ENCODE measurements around the gene LRRC61.
"Not testable (repeated sequence)": the region's sequence is repeated elsewhere in the genome, so short reads cannot be mapped to it uniquely, and the experiment has no call there.

Gene LRRC61, protein sequence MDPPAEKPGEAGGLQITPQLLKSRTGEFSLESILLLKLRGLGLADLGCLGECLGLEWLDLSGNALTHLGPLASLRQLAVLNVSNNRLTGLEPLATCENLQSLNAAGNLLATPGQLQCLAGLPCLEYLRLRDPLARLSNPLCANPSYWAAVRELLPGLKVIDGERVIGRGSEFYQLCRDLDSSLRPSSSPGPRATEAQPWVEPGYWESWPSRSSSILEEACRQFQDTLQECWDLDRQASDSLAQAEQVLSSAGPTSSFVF

DNA sequence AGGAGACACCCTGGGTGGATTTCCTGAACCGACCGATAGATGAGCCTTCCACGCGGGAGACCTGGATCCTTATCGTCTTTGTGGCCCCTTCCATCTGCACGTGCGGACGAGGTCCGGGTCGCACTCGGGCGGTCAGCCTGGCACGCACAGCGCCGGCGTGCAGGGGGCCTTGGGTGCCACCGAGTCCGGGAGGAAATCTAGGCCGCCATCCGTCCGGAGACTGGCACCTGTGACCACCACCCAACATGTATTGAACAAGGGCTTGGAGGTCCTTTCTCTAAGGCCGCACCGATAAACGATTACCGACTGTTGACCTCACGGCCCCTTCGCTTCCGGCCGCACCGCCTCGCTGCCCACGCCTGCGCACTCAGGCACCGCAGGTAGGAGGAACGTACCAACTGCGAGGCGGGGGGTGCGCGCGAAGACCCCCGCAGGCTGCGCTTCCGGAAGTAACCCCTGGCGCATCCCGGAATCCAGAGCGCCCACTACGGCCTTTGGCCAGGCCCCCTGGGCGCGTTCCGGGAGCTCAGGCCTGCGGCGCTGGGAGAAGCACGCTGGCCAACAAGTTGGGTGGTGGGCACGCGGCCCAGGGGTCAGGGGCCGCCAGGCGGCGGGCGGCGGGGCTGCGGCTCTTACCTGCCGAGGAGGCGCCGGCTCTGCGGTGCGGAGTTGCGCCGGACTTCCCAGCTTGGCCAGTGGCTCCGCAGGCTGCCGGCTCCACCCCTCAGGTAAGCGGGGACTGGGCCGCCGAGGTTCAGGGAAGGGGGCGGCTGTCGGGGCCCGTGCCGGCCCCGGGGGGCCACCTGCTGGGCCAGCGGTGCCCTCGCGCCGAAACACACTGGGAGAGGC lies at the start of gene LRRC61, which contains the start of gene ACTR3C:
Gene LRRC61 (plus strand): TSS at position 523 of the 849 bp plus-strand sequence. CDS start 13,507 bp downstream, outside the sequence.
Gene ACTR3C (minus strand): TSS at position 713 of the 849 bp plus-strand sequence. CDS start 28,249 bp downstream, outside the sequence.
- DNase-seq (ENCODE audit: low read depth in 2 of 2) = peak; percentile 26 to 66

DNA sequence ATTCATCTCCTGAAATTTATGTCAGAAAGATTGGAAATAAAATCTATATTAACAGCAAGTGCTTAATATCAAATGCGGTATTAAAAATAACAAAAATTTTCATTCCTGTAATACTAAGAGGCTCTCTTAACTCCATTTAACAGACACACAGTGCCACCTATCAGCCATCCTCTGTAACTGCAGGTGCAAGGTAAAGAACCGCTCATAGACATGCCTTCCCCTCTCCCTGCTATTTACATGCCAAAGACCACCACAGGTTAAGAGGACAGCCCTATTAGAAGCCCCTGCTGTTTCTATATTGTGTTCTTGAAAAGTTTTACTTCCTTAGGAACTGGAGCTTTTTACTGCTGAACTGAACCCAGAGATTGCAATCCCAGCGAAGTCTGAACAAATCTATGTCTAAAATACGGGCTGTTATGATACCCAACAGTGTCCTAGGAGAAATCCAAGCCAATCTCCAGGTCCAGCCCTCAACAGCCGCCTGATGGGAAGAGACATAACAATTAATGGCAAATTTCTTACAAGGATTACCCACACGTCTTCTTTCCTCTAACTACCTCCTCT lies 46.9 kb upstream of the LRRC61 start:
- DNase-seq (ENCODE audit: low read depth in 2 of 2) = peak in 1 of 2 experiments; percentile 7

DNA sequence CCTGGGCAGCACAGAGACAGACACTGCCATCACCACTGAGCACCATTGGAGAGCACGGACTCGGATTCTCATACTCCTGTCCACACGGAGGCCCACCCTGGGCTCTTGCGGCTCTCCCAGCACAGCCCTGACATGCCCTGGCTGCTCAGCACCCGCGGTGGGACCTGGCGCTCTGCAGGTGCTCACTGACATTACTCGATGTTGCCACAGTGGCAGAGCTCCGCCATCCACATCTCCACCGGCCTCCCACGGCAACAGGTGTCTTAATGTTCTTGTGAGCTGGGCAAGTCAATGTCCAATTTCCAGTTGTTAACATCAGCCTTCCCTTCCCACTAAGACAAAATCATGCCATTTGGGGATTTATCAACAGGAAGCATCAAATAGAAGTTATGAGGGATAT lies 44.8 kb upstream of the LRRC61 start:
- DNase-seq (ENCODE audit: low read depth in 2 of 2) = not testable (repeated sequence)

DNA sequence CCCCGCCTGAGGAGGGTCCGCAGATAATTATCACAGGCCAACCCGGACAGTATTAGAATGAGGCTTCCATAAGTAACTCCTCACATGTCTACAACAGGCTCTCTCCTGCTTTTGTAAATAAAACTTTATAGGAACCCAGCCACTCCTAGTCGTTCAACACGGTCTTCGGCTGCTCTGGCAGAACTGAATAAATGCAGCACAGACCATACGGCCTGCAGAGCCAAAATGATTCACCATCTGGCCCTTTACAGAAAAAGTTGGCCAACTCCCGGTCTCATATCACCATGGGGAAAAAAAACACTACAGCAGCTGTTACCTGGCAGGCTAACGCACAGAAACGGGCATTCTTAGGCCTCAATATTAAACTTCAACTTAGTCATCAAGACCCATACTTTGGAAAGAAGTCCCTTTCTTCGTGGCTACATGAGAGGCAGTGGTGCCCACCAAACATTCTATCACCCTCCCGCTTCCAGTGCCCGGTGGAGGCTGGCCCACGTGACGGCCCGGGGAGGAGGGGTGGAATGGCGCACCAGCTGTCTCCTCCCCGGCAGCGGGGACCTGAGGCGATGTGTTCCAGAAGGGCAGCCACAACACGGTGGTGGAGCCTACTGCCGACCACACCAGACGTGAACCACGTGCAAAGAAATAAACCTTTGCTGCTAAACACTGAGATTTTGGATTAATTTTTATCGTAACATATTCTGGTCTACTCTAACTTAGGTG lies 41.3 kb upstream of the LRRC61 start:
- not testable (repeated sequence) for DNase-seq (ENCODE audit: low read depth in 2 of 2)

DNA sequence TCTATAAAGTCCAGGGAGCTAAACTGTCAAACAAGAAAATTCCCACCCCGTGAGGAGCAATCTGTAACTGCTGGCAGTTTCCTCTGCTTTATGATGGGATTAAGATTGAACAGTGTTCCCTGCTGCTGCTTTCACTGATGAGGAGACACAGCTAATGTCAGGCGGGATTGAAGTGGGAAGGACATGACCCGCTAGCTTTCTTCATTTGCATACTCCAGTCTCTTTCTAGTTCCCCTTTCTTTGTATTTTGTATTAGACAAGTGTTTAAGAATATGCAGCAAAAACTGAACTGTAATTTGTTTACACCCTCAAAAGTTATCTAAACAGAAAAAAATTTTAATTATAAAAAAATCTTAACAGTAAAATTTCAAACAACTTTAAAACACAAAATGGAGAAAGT lies 40.0 kb upstream of the LRRC61 start:
- not testable (repeated sequence) for DNase-seq (ENCODE audit: low read depth in 2 of 2)

DNA sequence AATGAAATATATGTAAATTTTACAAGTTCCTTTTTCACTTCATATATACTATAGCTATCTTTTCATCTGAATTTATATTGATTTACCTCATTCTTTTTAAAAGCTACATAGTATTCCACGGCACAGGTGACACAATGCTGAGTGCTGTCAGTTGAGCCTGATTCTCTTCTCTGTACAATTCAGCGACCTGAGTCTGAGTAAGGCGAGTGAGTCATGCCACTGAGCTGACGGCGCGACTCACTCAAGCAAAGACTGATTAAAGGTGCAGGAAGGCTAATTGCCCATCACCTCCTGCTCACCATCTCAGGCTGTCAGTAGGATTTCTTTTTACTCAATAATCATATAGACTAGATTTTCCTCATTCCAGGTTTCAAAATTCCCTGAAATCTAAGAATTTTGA lies 39.5 kb upstream of the LRRC61 start:
- not testable (repeated sequence) for DNase-seq (ENCODE audit: low read depth in 2 of 2)

DNA sequence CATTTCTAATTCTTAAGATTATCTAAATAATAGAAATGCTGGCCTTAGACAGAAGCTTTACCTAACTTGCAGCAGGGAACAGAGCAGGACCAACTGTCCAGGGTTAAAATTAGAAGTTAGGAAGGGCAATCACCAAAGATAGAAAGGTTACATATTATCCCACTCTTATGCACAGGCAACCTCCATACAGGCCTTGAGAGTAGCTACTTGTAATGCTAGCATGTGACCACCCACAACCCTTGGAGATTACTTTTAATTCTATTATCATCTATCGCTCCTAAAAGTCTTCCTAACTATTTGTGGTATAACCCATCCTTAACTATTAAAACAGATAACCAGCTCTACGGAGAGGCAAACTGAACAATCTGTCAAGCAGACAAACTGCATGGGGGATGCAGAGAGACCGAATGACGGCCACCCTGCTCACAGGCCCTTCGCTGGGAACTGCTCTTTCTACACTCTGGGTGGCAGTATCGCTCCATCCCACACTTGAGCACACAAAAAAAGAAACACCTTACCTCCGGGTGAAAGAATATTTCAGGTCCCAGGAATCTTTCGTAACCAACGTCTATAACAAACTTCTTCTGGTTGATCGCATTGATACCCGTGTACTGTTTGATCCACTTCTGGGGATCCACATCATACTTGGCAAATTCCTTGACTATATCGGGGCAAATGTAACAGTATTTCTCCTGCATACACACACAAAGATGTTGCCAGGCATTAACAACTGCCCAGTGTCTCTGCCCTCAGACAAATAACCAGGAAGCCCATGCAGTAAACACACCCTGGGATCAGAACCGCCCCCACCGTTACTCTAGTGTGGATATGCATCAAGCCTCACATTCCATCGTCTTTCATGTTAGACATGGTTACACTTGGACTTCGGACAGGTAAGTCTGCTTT lies 37.1 kb upstream of the LRRC61 start:
- peak in 1 of 2 experiments; percentile 1 for DNase-seq (ENCODE audit: low read depth in 2 of 2)

DNA sequence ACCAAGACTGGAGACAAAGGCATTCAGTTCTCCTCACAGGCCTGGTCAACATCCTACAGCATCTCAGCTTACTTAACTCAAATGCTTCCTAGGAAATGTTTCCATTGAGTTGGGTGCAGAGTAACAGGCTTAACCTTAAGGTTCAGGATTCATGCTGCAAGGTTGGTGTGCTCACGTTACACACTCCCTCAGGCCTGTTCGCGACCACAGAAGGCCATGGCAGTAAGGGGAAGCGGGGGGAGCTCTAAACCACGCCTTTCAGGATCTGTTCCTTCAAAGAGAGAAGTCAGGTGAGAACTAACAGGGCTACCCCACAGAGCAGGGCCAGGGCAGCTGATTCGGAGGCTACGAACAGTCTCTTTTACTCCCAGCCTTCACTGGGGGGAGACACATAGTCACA lies 35.3 kb upstream of the LRRC61 start:
- DNase-seq (ENCODE audit: low read depth in 2 of 2) = not testable (repeated sequence)

DNA sequence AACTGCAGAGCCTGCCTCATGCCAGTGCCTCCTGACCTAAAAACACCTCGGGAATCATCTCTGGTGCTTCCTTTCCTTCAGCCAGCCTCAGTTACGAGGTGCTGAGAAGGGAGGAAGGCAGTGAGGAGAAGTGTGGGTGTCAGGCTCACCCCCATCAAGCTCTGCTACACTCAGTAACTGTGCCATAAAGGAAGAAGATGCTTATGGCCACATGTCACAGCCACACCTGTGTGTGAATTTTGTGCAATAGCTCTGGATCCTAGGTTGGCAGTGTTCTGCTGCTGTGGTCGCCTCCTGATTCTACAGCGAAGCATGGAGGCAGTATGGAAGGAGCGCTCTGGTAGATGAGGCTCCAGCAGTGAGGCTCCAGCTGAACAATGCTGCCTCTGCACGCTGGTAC lies 34.3 kb upstream of the LRRC61 start:
- DNase-seq (ENCODE audit: low read depth in 2 of 2) = not testable (repeated sequence)

DNA sequence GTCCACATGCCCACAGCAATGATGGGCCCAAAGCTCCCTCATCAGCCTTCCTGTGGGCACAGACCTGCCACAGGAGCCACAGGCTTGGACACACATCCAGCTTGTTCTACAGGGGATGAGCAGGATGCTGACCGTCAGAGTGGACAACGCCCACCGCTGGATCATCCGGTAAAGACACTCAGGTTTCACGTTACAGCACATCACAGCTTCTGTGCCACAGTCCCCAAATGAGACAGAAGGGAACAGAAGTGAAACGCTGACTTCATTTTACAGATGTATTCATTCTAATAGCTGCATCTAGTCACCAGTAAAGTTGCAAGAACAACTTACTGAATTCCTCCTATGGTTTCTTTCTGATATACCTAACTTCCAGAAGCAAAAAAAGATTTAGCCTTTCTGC lies 32.8 kb upstream of the LRRC61 start:
- DNase-seq (ENCODE audit: low read depth in 2 of 2) = not testable (repeated sequence)

DNA sequence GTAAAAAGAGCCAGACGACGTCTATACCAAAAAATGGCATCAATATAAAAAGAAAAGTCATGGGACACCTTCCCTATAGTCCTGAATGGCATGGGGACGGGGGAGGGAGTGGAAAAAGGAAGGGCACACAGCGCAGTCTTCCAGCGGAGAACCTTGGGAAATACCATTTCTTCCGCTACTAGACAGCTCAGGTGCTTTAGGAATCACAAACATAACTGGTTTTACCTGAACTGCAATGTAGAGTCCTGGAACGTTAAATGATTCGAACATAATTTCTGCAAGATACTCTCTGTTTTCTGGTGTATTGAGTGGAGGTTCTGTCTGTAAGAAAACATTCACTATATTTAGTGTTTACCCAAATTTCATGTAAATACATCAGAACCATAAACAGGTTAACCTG lies 28.1 kb upstream of the LRRC61 start:
- DNase-seq (ENCODE audit: low read depth in 2 of 2) = not testable (repeated sequence)

DNA sequence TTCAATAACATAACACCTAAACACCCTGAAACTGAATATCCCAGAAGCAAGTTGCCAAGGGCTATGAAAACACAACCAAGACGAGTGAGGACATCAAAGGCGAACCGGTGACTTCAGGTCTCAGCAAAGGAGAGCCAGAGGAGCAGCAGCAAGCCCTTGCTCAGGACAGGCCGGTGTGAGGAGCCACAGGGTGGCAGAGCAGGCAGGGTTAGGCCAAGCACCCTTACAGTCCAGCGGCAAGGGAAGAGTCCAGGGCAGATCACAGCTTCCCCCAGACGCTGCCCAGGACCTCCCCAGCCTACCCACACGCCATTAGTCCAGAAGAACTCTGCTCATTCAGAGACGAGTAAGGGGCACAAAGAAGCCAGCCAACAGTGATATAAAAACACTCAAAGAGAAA lies 27.5 kb upstream of the LRRC61 start:
- not testable (repeated sequence) for DNase-seq (ENCODE audit: low read depth in 2 of 2)

DNA sequence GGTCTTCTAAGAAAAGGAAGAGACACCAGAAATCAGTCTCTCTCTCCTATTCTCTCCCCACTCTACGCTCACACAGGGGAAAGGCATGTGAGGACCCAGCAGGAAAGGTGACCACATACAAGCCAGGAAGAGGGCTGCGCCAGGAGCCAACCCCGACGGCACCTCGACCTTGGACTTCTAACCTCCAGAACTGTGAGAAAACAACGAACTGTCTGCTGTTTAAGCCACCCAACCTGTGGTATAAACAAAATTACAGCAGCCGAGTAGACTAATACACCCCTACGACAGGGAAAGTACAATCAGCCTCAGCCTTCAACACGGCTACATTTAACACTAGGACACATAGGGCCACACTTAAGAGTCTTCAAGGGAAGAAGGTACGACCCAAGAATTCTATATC lies 26.4 kb upstream of the LRRC61 start:
- DNase-seq (ENCODE audit: low read depth in 2 of 2) = not testable (repeated sequence)

DNA sequence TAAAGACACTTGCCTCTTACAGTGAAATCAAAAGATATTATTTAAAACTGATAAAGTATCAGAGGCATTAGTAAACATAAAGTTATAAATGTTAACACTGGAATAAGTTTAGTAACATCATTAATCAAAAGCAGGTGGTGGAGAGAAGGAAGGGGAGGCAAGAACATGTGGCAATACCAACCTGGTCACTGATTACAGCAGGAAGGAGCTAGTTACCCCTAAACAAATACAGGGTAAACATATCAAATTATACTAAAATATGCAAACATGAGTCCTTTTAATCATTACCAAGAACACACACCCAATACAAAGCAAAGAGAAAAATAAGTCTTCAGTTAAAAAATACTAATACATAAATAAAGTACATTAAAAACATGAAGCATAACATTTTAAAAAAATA lies 25.2 kb upstream of the LRRC61 start:
- not testable (repeated sequence) for DNase-seq (ENCODE audit: low read depth in 2 of 2)

DNA sequence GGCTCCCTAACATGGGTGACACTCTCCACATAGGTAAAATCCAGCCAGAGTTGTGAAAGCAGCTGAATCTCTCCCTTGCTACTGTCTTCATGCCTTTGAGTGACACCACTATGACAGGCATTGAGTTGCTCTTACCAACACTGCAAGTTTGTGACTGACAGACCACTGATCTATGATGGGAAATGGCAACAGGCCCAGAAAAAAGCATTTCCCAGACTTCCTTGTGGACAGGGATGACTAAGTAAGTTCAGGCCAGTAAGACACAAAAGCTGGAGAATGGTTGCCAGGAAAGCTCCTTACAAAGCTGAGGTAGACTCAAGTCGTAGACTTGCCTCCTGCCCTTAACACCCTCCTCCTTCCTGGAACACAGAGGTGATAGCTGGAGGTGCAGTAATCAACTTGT lies 20.2 kb upstream of the LRRC61 start:
- DNase-seq (ENCODE audit: low read depth in 2 of 2) = not testable (repeated sequence)

DNA sequence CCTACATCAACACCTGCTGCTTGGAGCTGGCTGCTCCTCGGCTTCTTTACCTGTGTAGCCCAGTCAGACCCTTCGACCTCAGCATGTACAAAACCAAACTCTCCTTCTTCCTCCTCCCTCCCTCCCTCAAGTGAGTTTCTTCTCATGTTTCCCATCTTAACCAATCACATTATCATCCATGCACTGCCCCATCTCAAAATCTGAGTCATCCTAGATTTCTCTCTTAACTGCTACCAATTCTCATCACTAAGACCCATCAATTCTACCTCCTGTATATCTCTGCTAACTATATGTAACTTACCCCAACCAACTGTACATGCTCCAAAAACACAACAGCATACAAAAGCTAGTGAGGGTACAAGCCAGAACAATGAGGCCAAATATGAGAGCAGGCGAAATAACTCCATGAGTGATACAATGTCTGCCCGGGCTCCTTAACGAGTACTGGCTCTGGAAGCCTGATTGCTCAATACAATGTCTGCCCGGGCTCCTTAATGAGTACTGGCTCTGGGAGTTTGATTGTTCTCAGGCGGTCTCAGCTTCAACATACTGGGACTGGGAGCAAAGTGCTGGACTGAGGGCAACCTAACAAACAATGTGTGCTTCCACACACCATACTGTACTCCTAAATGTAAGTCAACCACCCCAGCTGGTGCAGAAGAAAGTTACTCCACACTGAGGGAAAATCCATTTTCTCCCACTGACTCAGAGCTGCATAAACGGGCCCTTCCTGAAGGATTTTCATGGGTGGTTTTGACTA lies 18.5 kb upstream of the LRRC61 start:
- DNase-seq (ENCODE audit: low read depth in 2 of 2) = not testable (repeated sequence)

DNA sequence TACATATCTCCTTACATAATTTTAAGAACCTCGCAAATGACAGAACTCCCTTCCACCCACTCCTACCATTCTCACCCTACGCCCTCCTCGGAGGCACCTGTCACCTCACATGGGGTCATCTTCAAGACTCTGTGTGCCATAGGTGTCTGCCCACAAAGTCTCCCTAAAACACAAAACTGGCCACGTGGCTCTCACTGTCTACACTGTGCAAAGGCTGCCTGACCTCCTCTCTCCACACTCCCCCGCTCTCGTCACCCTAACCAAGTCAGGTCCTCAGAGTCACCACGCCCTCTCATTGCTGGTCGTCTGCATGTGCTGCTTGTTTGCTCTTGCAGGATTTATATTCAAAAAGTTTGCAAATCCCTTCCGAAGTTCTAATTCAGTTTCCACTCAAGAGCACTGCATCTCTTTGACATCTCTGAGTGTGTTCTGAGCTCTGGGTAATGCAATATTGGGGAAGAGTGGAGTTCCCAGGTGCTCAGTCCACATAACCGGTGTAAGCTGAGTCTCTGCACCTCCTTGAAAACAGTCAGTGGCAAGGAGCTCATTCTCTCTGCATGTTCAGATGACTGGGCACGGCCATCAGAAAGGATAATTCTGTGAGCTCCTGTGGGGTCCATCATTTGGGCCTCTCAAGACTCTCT lies 17.8 kb upstream of the LRRC61 start:
- not testable (repeated sequence) for DNase-seq (ENCODE audit: low read depth in 2 of 2)

DNA sequence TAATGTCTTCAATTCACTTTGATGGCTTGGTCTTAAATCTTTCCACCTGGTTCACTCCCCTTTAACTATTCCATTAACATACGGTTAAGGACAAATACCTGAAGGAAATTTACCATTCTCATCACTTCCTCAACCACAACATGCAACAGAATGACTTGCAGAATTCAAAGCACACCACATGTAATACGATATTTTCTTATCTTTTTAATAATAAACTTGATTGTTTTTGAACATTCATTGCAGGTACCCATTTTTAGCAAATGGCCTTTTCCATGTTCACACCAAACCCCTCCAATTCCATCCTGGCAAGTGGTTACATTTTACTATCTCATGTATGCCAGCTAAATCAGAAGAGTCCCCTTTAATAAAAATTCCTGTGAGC lies 17.3 kb upstream of the LRRC61 start:
- not testable (repeated sequence) for DNase-seq (ENCODE audit: low read depth in 2 of 2)

DNA sequence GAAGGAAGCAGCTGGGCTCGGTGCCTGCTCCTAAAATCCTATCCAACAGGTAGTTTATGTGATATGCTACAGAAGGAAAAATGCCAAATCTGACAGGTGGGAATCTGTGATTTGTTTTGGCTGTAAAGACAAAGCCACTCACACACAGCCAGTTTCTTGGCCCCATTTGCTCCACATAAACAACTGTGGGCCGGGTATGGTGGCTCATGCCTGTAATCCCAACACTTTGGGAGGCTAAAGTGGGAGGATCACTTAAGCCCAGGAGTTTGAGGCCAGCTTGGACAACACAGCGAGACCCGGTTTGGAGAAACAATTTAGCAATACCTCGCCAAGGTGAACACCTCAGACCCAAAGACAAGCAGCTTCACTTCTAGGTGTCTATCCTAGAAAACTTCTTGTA lies 16.8 kb upstream of the LRRC61 start:
- DNase-seq (ENCODE audit: low read depth in 2 of 2) = not testable (repeated sequence)
